NCI-H446 (cell line): ENCODE data around the gene ZNF189.

Experiments used
- DNase-seq, 2 experiments: peaks; one replicate each; lab custom pipeline; 2025; lab: John Stamatoyannopoulos, UW

ZNF189 gene

DNA sequence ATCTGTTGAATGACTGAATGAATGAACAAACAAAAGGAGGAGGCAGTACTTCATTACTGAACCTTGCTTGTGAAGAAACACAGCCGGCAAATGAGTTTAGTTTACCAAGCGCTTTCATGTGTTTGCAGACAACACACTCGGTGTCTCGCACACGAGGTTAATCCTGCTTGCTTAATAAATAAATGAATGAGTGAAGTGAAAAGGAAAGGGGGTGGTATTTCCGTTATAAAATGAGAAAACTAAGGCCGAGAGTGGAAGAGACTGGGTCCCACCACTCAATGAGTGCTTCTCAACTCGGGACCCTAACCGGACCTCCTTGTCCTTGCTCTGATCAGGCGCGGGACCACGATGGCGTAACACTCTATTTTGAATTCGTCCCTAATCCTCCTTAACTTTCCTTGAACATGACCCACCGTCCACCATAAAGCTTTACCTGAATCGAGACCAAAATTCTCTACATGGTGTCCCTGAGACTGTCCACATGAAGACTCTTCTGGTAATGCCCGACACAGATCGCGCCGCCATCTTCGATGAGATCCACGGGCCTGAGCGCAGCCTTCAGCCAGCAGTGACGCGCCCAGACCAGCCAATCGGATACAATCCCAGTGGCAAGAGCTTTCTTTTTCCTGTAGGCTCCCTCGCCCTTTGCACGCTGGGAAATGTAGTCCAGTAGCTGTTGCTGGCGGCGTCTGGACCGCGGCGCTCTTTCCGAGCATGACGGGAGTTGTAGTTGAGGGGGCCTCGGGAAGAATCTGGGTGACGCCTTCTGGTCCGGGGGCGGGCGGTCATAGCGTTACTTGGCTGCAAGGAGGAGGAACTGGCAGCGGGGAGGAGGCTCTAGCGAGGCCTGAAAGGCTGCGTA, at the start of gene ZNF189, which contains the start of gene MRPL50:
ZNF189 (plus strand) TSS at position 784 of the 862 bp plus-strand sequence. CDS start 306 bp downstream, outside the sequence.
MRPL50 (minus strand) TSS at position 551 of the 862 bp plus-strand sequence; CDS start at position 525, 26 bp downstream.
- peak; percentile 94 for DNase-seq

DNA sequence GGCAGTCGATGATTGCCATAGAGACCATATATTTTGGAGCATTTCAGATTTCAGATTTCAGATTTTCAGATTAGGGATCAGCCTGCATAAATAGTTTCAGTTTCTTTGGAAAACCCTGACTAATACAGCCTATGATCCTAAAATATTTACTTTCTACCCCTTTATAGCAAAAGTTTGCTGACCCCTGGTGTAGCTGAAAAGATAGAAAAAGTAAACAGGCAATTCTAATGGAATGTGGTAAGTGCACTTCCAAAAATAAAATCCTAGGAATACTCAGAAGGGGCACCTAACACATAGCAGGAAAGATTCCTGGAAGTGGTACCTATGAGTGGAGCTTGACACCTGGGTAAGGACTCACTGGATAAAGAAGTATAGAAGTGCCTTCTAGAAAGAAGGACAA, 48.4 kb upstream of the ZNF189 start:
- no peak for DNase-seq

DNA sequence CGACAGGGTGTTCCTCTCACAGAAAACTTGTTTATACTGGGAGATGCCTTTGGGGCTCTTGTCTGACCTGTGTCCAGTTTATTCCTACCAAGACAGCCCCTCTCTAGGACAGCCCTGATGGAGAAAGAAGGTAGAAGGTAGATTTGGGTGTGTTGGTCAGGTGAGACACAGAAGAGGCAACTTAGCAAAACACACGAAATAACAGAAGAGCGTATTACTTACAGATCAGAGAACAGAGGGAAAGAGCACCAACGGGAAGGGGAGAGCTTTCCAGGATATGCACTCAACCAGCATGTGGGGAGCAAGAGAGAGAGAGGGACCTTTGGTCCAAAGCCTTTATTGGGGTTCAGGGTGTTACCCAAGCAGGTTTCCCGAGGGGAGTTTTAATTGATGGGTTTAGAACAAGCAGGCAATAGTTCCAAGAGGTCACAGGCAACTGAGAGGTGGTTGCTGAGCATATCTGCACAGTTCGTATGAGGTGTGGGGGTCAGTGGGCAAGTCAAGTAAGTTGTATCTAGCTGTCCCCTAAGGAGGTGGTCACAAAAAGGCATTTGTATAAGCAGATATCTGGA, 45.7 kb upstream of the ZNF189 start:
- no peak for DNase-seq

DNA sequence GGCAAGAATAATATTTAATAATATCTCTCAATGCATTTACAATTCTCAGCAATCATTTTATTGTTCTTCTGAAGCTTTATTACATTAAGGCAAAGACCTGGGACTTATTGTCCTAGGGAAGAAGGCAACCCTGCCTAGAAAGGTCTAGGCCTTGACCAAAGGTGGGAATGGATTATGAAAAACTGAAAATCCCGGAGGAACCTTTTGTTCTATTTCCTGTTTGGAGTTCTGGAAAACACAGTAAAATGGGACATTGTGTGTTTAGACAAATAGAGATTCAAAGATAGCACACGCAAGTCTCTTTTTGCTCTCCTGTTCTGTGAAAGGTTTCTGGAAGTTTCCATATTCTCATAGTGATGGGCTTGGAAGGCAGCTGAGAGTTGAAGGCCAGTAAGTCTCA, 45.0 kb upstream of the ZNF189 start:
- no peak for DNase-seq

DNA sequence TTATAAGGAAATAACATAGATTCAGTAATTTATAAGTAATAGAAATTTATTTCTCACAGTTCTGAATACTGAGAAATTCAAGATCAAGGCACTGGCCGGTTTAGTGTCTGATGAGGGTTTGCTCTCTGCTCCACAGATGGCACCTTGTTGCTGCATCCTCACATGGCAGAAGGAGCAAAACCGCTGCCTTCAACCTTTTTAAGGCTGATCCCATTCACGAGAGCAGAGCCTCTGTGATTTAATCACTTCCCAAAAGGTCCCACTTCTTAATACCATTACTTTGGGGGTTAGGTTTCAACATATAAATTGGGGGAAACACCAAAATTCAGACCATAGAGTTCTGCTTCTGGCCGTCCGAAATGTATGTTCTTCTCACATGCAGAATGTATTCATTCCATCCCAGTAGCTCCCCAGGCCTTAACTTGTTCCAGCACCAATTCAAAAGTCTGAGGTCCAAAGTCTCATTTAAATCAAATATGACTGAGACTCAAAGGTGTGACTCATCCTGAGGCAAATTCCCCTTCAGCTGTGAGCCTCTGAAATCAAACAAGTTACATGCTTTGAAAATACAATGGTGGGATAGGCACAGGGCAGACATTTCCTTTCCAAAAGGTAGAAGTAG, 44.4 kb upstream of the ZNF189 start:
- no peak for DNase-seq

DNA sequence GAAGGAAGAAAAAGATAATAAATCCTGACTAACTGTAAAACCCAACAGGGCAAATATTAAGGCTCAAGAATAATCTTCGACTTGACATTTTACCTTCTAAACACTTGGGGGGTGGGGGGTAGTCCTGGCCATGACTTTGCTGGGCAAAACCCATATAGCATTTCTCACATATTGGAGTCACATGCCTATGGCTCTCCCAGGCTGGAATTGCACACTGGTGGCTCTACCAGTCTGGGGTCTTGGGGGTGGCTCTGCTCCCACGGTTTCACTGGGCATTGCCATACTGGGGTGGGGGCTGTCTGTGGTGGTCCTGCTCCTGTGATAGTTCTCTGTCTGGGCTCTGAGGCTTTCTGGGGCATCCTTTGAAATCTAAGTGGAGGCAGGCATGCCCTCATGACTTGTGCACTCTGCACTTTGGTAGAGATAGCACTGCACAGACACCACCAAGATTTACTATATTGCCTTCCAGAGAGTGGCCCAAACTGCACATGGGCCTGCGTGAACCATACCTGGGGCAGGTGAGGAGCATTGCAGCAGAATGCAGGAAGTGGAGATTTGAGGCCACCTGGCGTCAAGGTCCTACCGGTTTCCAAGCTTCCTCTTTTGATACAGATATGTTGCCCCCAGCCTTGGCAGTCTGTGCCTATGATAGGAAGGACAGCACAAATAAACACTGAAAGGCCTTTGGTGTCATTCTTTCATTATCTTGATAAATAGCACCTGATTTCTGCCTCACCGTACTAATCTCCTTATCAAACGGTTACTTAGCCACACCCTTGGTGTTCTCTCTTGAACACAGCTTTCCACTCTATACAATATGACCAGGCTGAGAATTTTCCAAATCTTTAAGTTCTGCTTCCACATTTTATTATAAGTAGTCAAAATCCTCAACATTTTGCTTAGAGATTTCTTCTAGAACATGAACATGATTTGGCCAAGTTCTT, 43.6 kb upstream of the ZNF189 start:
- DNase-seq, result no peak

DNA sequence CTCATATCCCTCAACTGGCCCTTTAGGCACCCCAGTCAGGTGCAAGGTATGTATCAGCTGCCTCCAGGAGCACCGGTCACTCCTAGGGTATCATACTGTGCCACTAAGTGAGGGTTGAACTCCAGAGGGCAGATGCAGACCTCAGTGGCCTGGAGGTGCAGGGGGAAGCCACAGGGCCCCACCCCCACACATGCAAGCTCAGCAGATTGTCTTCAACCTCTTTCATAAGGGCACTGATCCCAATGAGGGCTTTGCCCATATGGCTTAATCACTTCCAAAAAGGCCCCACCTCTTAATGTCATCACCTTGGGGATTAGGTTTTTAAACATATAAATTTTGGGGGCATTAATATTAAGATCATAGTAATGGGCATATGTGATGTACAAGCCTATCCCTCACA, 42.0 kb upstream of the ZNF189 start:
- DNase-seq, result no peak

DNA sequence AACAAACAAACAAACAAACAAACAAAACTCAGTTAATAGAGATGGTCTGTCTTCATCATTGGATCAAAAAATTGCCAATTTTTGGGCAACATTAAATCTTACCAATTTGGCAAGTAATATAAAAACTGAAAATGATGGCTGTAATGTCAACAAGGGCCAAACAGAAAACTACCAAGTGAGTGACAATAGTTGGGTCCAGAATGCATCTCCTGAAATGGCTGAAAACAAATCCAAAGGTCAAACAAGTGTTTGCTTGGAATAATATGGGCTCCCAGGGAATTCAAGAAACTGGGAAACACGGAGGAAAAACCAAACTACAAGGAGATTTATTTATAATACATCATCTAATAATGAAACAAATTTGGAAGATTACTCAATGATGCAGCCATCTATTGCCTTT, 39.0 kb upstream of the ZNF189 start:
- DNase-seq, result no peak

DNA sequence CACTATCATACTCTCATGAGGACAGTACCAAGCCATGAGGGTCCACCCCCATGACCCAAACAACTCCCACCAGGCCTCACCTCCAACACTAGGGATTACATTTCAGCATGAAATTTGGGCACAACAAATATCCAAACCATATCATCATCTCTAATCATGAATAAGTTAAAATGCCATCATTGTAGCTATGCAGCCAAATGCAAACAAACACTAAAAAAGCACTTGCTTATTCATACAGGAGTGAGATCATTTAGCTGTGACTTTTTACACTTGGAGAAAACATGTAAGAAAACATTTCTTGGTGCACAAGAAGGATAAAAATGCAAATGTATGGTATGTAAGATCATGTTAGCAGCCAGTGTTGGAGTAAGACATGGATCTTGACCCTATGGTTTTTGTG, 38.0 kb upstream of the ZNF189 start:
- no peak for DNase-seq

DNA sequence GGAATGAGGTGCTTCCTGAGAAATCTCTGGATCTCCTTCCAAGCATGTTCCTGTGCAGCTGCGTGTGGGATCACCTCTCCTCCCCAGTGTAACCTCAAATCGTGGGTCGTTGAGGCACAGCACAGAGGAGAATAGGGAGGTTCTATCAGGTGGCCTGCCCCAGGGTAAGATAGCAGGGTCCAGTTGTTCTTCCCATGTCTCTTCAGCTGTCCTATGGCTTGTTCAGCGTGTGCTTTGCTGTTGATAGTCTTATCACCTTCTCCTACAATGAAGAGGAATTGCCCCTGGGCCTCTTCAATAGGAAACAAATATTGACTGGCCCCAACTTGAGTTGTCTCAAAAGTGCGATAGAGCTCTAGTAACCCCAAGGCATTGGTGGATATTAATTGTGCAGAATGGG, 36.2 kb upstream of the ZNF189 start:
- DNase-seq, result no peak

DNA sequence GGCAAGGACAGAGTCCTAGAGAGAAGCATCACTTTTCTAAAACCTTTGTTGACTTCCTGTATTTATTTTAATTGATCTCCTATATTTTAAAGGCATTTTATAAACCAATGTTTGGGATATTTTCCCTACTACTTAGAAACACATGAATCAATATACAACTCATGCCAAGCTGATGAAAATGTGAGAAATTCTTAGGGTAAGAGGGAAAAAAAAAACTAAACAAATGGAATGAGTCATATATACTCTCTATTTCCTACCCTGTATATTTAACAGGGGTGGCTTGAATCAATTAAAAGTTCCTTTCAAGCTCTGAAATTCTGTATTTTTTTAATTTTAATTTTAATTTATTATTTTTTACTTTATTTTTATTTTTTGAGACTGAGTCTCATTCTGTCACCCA, 33.5 kb upstream of the ZNF189 start:
- DNase-seq, result no peak

DNA sequence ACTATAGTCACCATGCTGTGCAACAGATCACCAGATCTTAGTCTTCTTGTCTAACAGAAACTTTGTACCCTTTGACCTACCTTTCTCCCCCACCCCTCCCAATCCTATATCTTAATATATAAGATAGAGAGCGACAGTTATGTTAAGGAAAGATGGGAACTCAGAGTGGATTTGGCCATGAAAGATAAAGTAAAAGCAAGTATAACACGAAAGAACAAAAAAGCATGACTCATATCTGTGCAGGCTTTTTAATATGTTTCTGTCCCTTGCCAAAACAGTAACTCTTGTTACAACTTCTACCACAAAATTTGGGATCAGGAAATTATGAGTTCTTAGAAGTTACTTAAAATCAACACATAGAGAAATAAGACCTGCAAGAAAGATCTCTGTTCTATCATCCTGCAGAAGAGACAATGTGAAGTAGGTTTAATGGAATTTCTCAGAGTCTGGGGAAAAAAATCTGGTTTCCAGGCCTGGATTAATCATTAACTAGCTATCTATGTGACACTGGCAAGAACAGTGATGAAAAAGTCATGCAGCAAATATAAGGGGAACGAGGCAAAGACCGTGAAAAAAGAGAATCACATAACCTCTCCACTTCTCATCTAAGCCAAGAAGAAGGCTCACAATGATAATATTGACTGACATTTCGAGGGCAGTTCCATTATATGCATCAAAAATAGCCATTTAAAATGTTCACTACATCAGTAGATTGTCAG, 32.5 kb upstream of the ZNF189 start:
- no peak for DNase-seq

DNA sequence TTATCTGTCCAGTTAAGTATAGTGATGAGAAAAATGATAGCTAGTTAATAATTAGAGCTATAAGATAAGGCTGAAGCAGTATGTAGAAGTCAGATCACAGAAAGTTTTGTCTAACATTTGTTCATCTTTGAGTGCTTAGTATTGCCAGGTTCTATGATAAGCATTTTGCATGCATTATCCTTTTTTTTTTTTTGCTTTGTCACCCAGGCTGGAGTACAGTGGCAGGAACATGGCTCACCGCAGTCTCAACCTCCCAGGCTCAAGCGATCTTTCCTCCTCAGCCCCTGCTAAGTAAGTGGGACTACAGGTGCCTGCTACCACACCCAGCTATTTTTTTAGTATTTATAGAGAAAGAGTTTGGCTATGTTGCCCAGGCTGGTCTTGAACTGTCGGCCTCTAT, 31.3 kb upstream of the ZNF189 start:
- DNase-seq, result no peak

DNA sequence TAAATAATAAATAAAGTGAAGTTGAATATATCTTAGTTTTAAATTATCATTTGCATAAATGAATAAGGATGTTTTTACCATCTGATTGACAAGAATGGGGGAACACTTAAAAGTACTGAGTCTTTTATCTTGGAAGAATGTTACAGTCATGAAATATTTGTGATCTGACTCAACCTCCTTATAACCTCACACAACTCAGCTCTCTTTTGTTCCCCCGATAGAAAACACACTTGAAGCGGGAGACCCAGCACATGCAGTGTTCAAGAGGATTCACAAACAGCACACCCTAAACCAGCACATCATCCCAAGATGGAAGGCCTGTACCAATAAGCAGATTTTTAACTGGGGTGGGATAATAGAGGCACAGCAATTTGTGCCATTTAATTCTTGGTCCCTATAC, 29.4 kb upstream of the ZNF189 start:
- no peak for DNase-seq

DNA sequence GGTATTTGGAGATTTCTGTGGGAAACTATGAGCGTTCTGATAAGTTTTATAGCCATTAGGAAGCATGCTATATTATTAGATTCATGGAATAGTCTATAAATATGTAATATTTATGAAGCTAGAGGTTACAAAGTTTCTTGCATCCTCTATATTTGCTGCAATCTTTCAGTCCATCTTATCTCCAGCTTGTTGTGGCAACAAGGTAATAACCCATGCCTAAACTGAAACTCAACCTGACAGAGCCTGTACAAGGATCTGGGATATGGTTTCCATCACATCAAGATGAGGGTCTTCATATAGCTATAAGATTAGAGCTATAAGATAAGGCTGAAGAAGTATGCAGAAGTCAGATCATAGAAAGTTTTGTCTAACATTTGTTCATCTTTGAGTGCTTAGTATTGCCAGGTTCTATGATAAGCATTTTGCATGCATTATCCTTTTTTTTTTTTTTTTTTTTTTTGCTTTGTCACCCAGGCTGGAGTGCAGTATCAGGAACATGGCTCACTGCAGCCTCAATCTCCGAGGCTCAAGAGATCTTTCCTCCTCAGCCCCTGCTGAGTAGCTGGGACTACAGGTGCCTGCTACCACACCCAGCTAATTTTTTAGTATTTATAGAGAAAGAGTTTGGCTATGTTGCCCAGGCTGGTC, 28.6 kb upstream of the ZNF189 start:
- DNase-seq, result no peak

DNA sequence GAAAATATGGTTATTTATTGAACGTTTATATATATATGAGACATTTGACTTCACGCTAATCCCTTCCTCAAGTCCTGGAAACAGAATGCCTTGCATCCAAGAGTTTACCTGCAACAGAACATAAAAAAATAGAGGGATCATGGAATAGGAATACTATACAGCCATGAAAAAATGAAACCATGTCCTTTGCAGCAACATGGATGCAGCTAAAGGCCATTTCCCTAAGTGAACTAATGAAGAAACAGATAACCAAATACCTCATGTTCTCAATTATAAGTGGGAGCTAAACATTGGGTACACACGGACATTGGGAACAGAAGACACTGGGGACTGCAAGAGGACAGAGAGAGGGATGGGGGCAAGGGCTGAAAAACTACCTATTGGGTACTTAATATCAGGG, 26.8 kb upstream of the ZNF189 start:
- no peak for DNase-seq

DNA sequence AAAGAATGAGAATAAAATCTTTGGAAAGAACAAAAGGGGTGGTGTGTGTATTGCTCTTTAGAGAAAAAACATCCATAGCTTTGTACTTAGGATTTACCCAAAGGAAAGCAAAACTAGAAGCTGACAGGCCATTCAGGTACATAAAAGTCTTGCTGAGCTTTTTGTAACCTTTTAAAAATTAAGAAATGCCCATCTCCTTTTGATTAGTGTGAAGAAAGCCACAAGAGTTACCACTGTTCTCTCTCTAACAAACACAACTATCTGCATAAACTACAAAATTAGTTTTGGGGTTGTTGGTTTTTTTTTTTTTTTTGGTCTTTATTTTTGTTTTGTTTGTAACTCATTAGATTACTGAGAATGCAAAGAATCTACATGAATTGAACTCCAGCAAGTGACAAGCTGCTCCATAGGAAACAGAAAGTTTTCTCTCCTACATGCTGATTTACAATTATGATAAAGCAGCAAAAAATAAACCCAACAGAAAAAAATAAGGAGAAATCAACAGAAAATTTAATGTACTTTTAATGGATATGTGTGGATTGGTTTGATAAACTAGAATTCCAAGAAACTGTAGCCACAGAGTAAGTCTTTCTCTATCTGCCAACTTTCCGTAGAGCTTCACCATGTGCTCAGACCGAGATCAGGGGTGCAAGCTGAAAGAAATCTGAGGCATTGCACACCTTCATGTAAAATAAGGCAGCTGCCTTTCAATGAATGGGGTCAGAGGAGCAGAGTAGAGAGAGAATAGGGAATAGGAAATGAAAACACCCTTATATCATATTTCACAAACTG, 26.1 kb upstream of the ZNF189 start:
- DNase-seq, result no peak

DNA sequence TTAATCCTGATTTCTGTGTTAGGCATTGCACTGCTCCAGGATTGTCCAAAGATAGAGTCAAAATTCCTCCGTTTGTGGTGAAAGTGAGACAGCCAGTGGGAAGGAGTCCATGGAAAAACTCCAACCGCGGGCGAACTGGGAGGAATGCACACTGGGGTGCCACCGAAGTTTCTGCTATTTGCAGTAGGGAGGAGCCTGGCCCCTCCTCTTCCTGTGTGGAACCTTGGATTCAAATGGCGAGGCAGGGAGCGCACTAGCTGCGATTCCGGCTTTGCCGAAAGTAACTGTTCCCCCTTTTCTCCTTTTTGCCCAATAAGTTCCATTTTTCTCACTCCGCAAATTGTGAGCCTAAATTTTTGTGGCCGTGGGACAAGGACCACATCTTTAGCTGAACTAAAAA, 23.1 kb upstream of the ZNF189 start:
- DNase-seq, result no peak

DNA sequence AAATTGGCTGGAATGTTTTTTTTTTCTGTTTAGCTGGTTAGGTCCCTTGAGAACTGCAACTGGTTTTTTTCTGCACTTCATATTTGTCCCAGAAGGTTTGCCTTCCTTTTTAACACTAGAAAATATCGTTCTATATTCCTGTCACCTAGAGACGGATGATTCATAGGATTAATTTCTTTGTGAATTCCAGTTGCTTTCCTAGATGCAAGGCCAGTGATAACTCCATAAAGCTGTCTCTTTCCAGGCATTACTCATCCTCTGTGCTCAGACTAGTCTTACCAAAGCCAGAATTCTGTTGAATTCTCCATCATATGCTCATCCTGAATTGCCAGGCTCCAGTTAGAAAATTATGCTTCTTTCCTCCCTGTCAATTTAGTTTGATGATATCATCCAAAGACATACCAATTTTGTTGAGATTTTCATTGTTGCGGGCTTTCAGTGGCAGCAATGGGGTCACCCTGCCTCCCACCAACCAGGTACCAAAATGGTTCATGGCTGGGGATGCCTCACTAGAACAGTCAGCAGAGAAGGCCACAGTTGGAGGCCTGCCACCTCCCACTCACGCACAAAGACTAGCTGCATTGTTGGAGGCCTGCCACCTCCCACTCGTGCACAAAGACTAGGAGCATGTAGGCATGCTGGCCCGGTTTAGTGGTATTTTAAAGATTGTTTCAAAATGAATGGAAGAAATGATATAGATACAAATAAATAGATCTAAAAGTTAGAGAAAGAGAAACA, 22.4 kb upstream of the ZNF189 start:
- DNase-seq, result peak in 1 of 2 experiments; percentile 20
